Suprapubic skin (tissue), 4 donors: ENCODE results near the gene GALNT18. TPM values are rescaled to one million over a fixed set of nuclear protein-coding genes. Genes with fewer than 3 reads are reported as not detected.

Source experiments
- DNase-seq, 2 donors: peaks; one replicate each; pipeline ENCODE4 v3.0.0-alpha.2; 2019; ENCODE audit warnings: low spot score in 2 of 2
- H3K27ac ChIP-seq: fragments of 200-600 bp; sonication (generic); one replicate; pipeline ENCODE4 v1.5.1; 2019
- H3K27me3 ChIP-seq: fragments of 200-600 bp; sonication (generic); one replicate; pipeline ENCODE4 v1.5.1; 2019
- H3K36me3 ChIP-seq: fragments of 200-600 bp; sonication (generic); one replicate; pipeline ENCODE4 v1.5.1; 2019
- H3K4me1 ChIP-seq: fragments of 200-600 bp; sonication (generic); one replicate; pipeline ENCODE4 v1.5.1; 2019
- H3K4me3 ChIP-seq: fragments of 200-600 bp; sonication (generic); one replicate; pipeline ENCODE4 v1.5.1; 2019; ENCODE audit warnings: mild to moderate bottlenecking
- H3K9me3 ChIP-seq: fragments of 200-600 bp; sonication (generic); one replicate; pipeline ENCODE4 v1.5.1; 2019
- EP300 ChIP-seq: sonication (generic); formaldehyde crosslinking; IDR thresholded peaks from one replicate; pipeline ENCODE4 v1.6.1; 2017; ENCODE audit warnings: antibody characterized with exemption
- POLR2A ChIP-seq, 2 donors: fragments of 450-650 bp; IDR thresholded peaks; one replicate each; pipeline ENCODE4 v1.6.1; 2017; ENCODE audit warnings: antibody characterized with exemption in 2 of 2, mild to moderate bottlenecking in 2 of 2, moderate library complexity in 2 of 2
- POLR2AphosphoS5 ChIP-seq, 3 donors: sonication (generic); formaldehyde crosslinking; IDR thresholded peaks; one replicate each; pipeline ENCODE4 v1.6.1; 2017; ENCODE audit warnings: antibody characterized with exemption in 3 of 3
- WGBS: methylation state at CpG from one replicate; pipeline ENCODE4 v1.1.5; 2018; 5-methylcytosine and 5-hydroxymethylcytosine counted together
- total RNA-seq, 4 donors: library from RNA; depleted of rRNA; stranded (reverse); fragments of >200 nt; gene quantifications; one replicate each; pipeline ENCODE4 v1.1.0, GENCODE V29; 2016
- TF ChIP-seq, protein P1 (sequence below), 2 donors: fragments of 200-600 bp in 1 of 2; fragments of 450-650 bp in 1 of 2; sonication (generic) in 1 of 2; IDR thresholded peaks; one replicate each; pipeline ENCODE4 v1.5.1; 2016 to 2019; ENCODE audit warnings: antibody characterized with exemption in 2 of 2, mild to moderate bottlenecking in 1 of 2, moderate library complexity in 1 of 2

Gene GALNT18
- total RNA-seq, 4 donors from 2014 or later = 20.6 to 26.0 (median 23.1) TPM

DNA sequence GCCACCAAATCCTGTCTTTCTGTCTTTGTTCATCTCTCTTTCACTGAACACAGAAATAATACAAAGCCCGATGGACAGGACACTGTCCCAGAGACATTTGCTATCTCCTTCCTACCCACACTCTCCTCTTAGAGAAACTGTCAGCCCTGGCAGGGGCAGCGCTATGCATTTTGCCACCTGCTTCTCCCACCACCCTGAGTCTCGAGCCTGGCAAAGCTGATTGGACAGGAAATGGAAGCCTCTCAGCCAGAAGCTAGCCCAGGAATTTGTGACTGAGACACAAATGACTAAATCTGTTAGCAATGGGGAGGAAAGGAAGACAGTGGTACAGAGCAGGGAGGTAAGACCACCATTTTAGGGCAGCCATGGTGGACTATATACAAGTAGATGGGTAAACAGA is 14.9 kb upstream of the GALNT18 start:
- Histone ChIP-seq H3K27me3 (no peaks in the 10 kb centered on the region), H3K9me3 (no peaks in the 10 kb centered on the region), H3K4me3 (no peak overlapping the region), H3K4me1 (peaks cover 5% of the 10 kb centered on the region), H3K27ac (no peak overlapping the region), H3K36me3 (no peaks in the 10 kb centered on the region)
- DNase-seq = no peak
- WGBS = 69% methylated on average over 3 of the region's 3 CpGs
- TF ChIP-seq EP300 (no peak), POLR2AphosphoS5 (IDR thresholded peaks at IDR 0.05) (no peak), POLR2A (IDR thresholded peaks at IDR 0.05) (no peak)
- TF ChIP-seq, protein P1, sequence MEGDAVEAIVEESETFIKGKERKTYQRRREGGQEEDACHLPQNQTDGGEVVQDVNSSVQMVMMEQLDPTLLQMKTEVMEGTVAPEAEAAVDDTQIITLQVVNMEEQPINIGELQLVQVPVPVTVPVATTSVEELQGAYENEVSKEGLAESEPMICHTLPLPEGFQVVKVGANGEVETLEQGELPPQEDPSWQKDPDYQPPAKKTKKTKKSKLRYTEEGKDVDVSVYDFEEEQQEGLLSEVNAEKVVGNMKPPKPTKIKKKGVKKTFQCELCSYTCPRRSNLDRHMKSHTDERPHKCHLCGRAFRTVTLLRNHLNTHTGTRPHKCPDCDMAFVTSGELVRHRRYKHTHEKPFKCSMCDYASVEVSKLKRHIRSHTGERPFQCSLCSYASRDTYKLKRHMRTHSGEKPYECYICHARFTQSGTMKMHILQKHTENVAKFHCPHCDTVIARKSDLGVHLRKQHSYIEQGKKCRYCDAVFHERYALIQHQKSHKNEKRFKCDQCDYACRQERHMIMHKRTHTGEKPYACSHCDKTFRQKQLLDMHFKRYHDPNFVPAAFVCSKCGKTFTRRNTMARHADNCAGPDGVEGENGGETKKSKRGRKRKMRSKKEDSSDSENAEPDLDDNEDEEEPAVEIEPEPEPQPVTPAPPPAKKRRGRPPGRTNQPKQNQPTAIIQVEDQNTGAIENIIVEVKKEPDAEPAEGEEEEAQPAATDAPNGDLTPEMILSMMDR (IDR thresholded peaks at IDR 0.05) = no peak

DNA sequence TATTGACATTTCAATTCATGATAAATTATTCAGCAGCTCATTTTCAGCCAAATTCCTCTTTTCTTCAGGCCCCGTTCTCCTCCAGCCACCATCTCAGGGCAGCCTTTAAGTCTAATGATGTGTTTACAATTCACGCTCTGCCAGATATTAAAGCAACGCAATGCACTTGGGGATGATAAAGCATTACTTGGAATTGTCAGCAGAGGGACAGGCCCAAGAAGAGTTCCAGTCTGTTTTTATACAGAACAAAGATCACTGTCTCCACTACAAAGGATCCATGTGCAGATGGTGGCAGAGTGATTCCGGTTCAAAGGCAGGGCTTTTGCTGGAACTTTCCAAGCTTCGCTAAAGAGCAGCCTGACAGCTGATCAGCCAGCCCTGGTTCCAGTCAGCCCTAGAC is 13.6 kb upstream of the GALNT18 start:
- Histone ChIP-seq H3K4me1 (no peaks in the 10 kb centered on the region), H3K27ac (no peak overlapping the region), H3K27me3 (no peaks in the 10 kb centered on the region), H3K36me3 (no peaks in the 10 kb centered on the region), H3K9me3 (no peaks in the 10 kb centered on the region), H3K4me3 (no peak overlapping the region)
- DNase-seq = no peak
- WGBS = 74% methylated on average over 5 of the region's 5 CpGs
- TF ChIP-seq POLR2AphosphoS5 (IDR thresholded peaks at IDR 0.05) (no peak), POLR2A (IDR thresholded peaks at IDR 0.05) (no peak), EP300 (no peak)
- TF ChIP-seq, protein P1 (IDR thresholded peaks at IDR 0.05) = no peak

DNA sequence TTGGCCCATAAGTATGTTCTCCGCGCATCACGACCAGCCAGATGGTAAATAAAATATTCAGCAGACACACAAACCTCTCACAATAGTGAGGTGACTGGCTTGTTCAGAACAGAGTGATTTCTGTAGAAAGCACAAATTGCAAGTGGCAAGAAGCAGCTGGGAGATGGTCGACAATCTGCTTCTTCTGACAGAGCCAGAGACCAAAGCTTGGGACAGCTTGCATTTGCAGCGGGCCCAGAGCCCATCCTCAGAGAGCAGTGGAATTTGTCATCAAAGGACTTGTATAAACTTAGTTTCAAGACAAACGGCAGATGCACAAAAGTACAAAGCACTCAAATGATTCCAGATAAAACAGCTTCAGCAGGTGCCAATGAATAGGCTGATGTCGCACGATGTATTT is 7.6 kb upstream of the GALNT18 start:
- TF ChIP-seq POLR2AphosphoS5 (IDR thresholded peaks at IDR 0.05) = no peak
- no peak for TF ChIP-seq POLR2A (IDR thresholded peaks at IDR 0.05)
- TF ChIP-seq, protein P1 (IDR thresholded peaks at IDR 0.05) = no peak
- TF ChIP-seq EP300 = no peak
- no peak overlapping the region for H3K4me3 ChIP-seq
- H3K4me1 ChIP-seq = no peaks in the 10 kb centered on the region
- H3K9me3 ChIP-seq = no peaks in the 10 kb centered on the region
- H3K36me3 ChIP-seq = no peaks in the 10 kb centered on the region
- H3K27ac ChIP-seq = no peak overlapping the region
- 85% methylated on average over 7 of the region's 8 CpGs for WGBS
- no peak for DNase-seq
- no peaks in the 10 kb centered on the region for H3K27me3 ChIP-seq

DNA sequence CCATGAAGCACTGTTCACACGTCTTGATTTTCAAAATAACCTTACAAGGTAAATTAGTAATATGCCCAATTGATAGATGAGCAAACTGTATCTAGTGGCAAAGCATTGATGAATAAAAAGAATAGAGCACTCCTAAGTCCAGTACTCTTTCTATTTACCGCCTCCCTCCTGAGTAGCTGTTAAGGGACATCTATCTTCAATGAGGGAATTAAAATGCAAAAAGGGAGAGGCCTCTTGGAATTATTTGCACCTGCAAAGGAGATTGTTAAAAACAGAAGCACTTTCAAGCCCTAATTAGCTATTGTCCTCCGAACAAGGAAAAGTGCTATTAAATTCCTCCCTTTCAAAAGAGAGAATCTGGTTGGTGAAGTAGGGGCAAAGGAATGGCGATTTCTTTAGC is 6.8 kb upstream of the GALNT18 start:
- no peaks in the 10 kb centered on the region for H3K36me3 ChIP-seq
- WGBS = 88% methylated on average over 4 of the region's 4 CpGs
- no peak for DNase-seq
- no peak overlapping the region for H3K27ac ChIP-seq
- H3K4me3 ChIP-seq = no peak overlapping the region
- H3K27me3 ChIP-seq = no peaks in the 10 kb centered on the region
- no peaks in the 10 kb centered on the region for H3K9me3 ChIP-seq
- no peaks in the 10 kb centered on the region for H3K4me1 ChIP-seq
- TF ChIP-seq, protein P1 (IDR thresholded peaks at IDR 0.05) = no peak
- no peak for TF ChIP-seq EP300
- TF ChIP-seq POLR2A (IDR thresholded peaks at IDR 0.05) = no peak
- TF ChIP-seq POLR2AphosphoS5 (IDR thresholded peaks at IDR 0.05) = no peak

DNA sequence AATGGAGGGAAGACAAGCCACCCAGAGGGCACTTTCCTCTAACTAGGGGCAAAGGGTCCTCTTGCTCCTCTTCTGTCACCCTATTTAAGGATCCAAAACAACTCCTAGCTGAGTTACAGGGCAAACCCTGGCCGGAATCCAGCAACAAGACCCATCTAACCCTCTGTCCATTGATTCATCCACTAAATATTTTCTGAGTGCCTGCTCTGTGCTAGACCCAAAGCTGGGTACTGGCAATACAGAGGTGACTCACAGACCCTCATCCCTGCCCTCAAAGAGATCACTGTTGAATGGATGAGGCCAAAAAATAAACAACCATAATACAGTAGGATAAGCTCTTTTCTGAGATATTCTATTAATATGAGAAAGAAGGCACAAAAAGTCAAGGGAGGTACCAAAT is 4.3 kb upstream of the GALNT18 start:
- Histone ChIP-seq H3K27me3 (no peaks in the 10 kb centered on the region), H3K27ac (no peak overlapping the region), H3K4me1 (peaks cover 12% of the 10 kb centered on the region), H3K36me3 (no peaks in the 10 kb centered on the region), H3K9me3 (no peaks in the 10 kb centered on the region), H3K4me3 (no peak overlapping the region)
- TF ChIP-seq EP300 (no peak), POLR2AphosphoS5 (IDR thresholded peaks at IDR 0.05) (no peak), POLR2A (IDR thresholded peaks at IDR 0.05) (no peak)
- TF ChIP-seq, protein P1 (IDR thresholded peaks at IDR 0.05) = no peak
- WGBS = 86% methylated on average over 1 of the region's 1 CpG
- DNase-seq = no peak
